PC-9 (cell line): ENCODE measurements around the gene ZFAND4. TPM values are rescaled to one million over a fixed set of nuclear protein-coding genes. Genes with fewer than 3 reads are reported as not detected.

Experiments
- BruUV-seq: library from RNA; stranded (reverse); fragments of 400-500 nt; replicated peaks from 2 replicates; lab custom pipeline; 2021; lab: Mats Ljungman, UMichigan
- CTCF ChIA-PET: fragments of 300-600 bp; sonication (Branson Sonifier 250); formaldehyde crosslinking; loops from one replicate; lab custom pipeline; 2022; ENCODE audit warnings: antibody characterized with exemption; lab: Charles Lee
- POLR2A ChIA-PET: fragments of 300-600 bp; sonication (Branson Sonifier 250); formaldehyde crosslinking; loops from one replicate; lab custom pipeline; 2022; ENCODE audit warnings: antibody characterized with exemption; ENCODE audit not compliant: unreplicated experiment; lab: Charles Lee
- DNase-seq, 2 experiments: peaks; one replicate each; pipeline versions ENCODE4 v3.0.0 to v3.0.0-alpha.2; 2015 to 2022; ENCODE audit warnings: mixed read lengths in 1 of 2
- H2AFZ ChIP-seq: fragments of 200-600 bp; sonication (generic); 2 replicates; pipeline ENCODE4 v1.8.1; 2017; ENCODE audit warnings: antibody characterized with exemption
- H3F3A ChIP-seq: fragments of 200-600 bp; sonication (generic); 2 replicates; pipeline ENCODE4 v1.8.1; 2017; ENCODE audit warnings: antibody characterized with exemption, mild to moderate bottlenecking, low read depth; ENCODE audit not compliant: insufficient read depth
- H3K27ac ChIP-seq: fragments of 200-600 bp; sonication (generic); 2 replicates; pipeline ENCODE4 v1.6.1; 2016; ENCODE audit warnings: mixed run types
- H3K27me3 ChIP-seq: fragments of 200-600 bp; sonication (generic); 2 replicates; pipeline ENCODE4 v1.6.1; 2016; ENCODE audit warnings: low read depth, mixed run types; ENCODE audit not compliant: insufficient read depth
- H3K36me3 ChIP-seq: fragments of 200-600 bp; sonication (generic); 2 replicates; pipeline ENCODE4 v1.6.1; 2016; ENCODE audit warnings: low read depth, mixed run types
- H3K4me1 ChIP-seq: fragments of 200-600 bp; sonication (generic); replicated peaks from 2 replicates; pipeline ENCODE4 v1.6.1; 2016; ENCODE audit warnings: mixed run types; ENCODE audit not compliant: insufficient read depth
- H3K4me2 ChIP-seq: fragments of 200-600 bp; sonication (generic); 2 replicates; pipeline ENCODE4 v1.6.1; 2017; ENCODE audit warnings: mixed run types
- H3K4me3 ChIP-seq: fragments of 200-600 bp; sonication (generic); 2 replicates; pipeline ENCODE4 v1.6.1; 2016; ENCODE audit warnings: mixed run types
- H3K79me2 ChIP-seq: fragments of 200-600 bp; sonication (generic); 2 replicates; pipeline ENCODE4 v1.6.1; 2017; ENCODE audit warnings: low read depth, mixed run types
- H3K9me2 ChIP-seq: fragments of 200-600 bp; sonication (generic); 2 replicates; pipeline ENCODE4 v1.8.1; 2017; ENCODE audit warnings: mild to moderate bottlenecking; ENCODE audit not compliant: insufficient read depth
- H3K9me3 ChIP-seq: fragments of 200-600 bp; sonication (generic); 2 replicates; pipeline ENCODE4 v1.8.1; 2016; ENCODE audit warnings: low read depth; ENCODE audit not compliant: insufficient read depth
- H4K20me1 ChIP-seq: fragments of 200-600 bp; sonication (generic); 2 replicates; pipeline ENCODE4 v1.8.1; 2017; ENCODE audit not compliant: insufficient read depth
- EZH2 ChIP-seq: fragments of 200-600 bp; sonication (generic); IDR thresholded peaks from 2 replicates; pipeline ENCODE4 v1.8.0; 2017; ENCODE audit warnings: antibody characterized with exemption, low read depth
- intact Hi-C: fragments of 100-400 bp; cut with micrococcal nuclease; formaldehyde crosslinking; loops from one replicate; pipeline ENCODE4 v1.10.0; 2022; ENCODE audit not compliant: unreplicated experiment
- total RNA-seq: library from RNA; stranded (reverse); gene quantifications from 2 replicates; pipeline ENCODE4 v1.2.3, GENCODE V29; 2021
- TF ChIP-seq, protein P1 (sequence below): fragments of 200-600 bp; sonication (generic); conservative IDR thresholded peaks from 2 replicates; pipeline ENCODE4 v1.6.1; 2017; ENCODE audit warnings: mixed run types, antibody characterized with exemption, mild to moderate bottlenecking, moderate library complexity

Gene ZFAND4
- total RNA-seq, 1 experiment from 2014 or later = 4.4 TPM

DNA sequence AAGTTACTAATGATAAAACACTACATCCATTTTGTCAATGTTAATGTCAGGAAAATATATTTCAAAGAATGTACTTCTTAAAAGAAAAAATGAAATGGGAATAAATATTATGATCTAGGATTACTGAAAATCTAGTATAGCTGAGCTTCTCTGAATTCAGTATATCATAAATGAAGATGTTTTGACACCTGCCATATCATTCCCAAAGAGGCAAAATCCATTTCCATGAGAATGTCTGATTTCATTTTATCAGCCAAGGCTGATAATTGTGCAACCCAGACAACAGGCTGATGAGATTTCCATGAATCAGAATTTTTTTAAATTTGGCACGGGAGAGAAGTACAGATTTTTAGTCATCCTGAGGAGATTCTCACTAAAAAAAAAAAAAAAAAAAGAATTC lies 32.5 kb downstream of the ZFAND4 start:
- Histone ChIP-seq H3K27me3 (no peaks in the 10 kb centered on the region), H3K27ac (no peak overlapping the region), H4K20me1 (no peaks in the 10 kb centered on the region), H3K36me3 (no peaks in the 10 kb centered on the region), H3K79me2 (no peaks in the 10 kb centered on the region), H3K9me3 (no peaks in the 10 kb centered on the region), H3F3A (no peaks in the 10 kb centered on the region), H3K4me1 (no peaks in the 10 kb centered on the region), H3K4me3 (no peak overlapping the region), H3K4me2 (no peak overlapping the region), H3K9me2 (no peaks in the 10 kb centered on the region), H2AFZ (no peak overlapping the region)
- ChIA-PET POLR2A (no interaction called here), CTCF (no interaction called here)
- no peak for DNase-seq
- BruUV-seq = no TSS peak
- no peak for TF ChIP-seq EZH2
- intact Hi-C loops = no loop called here

DNA sequence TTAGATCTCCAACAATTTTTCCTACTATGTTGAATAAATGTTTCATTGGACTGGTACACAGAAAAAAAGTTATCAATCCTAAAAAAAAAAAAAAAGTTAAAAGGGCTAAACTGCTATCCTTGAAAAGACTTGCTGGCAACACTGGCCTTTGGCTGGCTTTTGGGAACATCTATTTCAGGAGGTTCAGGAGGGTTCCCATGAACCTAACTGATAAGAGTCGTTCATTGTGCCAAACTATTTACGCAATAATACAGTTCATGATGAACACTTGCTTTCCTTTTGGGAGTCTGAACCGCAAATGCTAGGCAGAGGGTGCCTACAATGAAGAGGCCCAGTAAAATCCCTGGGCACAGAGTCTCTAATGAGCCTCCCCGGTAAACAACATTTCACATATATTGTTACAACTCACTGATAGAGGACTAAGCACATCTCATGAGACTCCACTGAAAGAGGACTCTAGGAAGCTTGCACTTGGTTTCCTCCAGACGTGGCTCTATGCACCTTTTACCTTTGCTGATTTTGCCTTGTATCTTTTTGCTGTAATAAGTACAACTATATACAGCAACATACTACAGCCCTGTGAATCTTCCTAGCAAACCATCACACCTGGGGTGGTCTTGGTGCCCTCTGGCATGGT lies 45.0 kb downstream of the ZFAND4 start:
- ChIA-PET CTCF (no interaction called here), POLR2A (no interaction called here)
- H3K4me2 ChIP-seq = no peak overlapping the region
- no peaks in the 10 kb centered on the region for H3K9me2 ChIP-seq
- H3K79me2 ChIP-seq = no peaks in the 10 kb centered on the region
- no peaks in the 10 kb centered on the region for H3K36me3 ChIP-seq
- no peak overlapping the region for H3K27ac ChIP-seq
- H3K27me3 ChIP-seq = no peaks in the 10 kb centered on the region
- no peaks in the 10 kb centered on the region for H3K4me1 ChIP-seq
- TF ChIP-seq, protein P1, sequence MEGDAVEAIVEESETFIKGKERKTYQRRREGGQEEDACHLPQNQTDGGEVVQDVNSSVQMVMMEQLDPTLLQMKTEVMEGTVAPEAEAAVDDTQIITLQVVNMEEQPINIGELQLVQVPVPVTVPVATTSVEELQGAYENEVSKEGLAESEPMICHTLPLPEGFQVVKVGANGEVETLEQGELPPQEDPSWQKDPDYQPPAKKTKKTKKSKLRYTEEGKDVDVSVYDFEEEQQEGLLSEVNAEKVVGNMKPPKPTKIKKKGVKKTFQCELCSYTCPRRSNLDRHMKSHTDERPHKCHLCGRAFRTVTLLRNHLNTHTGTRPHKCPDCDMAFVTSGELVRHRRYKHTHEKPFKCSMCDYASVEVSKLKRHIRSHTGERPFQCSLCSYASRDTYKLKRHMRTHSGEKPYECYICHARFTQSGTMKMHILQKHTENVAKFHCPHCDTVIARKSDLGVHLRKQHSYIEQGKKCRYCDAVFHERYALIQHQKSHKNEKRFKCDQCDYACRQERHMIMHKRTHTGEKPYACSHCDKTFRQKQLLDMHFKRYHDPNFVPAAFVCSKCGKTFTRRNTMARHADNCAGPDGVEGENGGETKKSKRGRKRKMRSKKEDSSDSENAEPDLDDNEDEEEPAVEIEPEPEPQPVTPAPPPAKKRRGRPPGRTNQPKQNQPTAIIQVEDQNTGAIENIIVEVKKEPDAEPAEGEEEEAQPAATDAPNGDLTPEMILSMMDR = no peak
- no peak for TF ChIP-seq EZH2
- DNase-seq = no peak
- no peaks in the 10 kb centered on the region for H4K20me1 ChIP-seq
- intact Hi-C loops = no loop called here
- no peaks in the 10 kb centered on the region for H3F3A ChIP-seq
- no peaks in the 10 kb centered on the region for H3K9me3 ChIP-seq
- H2AFZ ChIP-seq = no peak overlapping the region
- H3K4me3 ChIP-seq = no peak overlapping the region
- no TSS peak for BruUV-seq

DNA sequence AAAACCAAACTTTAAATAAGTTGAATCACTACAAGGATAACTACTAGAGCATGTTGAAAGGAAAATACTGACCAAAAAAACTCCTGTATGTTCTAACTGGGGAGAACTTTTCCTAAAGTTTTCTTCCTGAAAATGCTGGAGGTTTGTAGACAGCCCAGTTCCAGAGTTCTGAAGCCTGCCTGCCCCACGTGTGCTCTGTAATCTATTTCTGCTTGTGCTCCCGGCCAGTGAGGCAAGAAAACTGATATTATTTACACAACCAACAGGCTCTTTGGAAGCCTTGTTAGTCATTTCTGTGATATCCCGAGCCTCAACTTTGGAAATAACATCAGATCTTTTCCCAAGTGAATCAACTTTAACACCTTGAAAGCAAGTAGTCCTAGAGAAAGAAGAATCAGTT lies 46.7 kb downstream of the ZFAND4 start:
- no peak overlapping the region for H3K4me3 ChIP-seq
- no peak overlapping the region for H3K27ac ChIP-seq
- H3K36me3 ChIP-seq = no peaks in the 10 kb centered on the region
- H4K20me1 ChIP-seq = no peaks in the 10 kb centered on the region
- DNase-seq = no peak
- no peaks in the 10 kb centered on the region for H3K79me2 ChIP-seq
- ChIA-PET CTCF (no interaction called here), POLR2A (no interaction called here)
- H3K4me2 ChIP-seq = no peak overlapping the region
- no peaks in the 10 kb centered on the region for H3K4me1 ChIP-seq
- no peak for TF ChIP-seq EZH2
- TF ChIP-seq, protein P1 = no peak
- BruUV-seq = no TSS peak
- no peaks in the 10 kb centered on the region for H3F3A ChIP-seq
- H3K9me2 ChIP-seq = no peaks in the 10 kb centered on the region
- intact Hi-C loops = no loop called here
- no peak overlapping the region for H2AFZ ChIP-seq
- H3K27me3 ChIP-seq = no peaks in the 10 kb centered on the region
- H3K9me3 ChIP-seq = no peaks in the 10 kb centered on the region

DNA sequence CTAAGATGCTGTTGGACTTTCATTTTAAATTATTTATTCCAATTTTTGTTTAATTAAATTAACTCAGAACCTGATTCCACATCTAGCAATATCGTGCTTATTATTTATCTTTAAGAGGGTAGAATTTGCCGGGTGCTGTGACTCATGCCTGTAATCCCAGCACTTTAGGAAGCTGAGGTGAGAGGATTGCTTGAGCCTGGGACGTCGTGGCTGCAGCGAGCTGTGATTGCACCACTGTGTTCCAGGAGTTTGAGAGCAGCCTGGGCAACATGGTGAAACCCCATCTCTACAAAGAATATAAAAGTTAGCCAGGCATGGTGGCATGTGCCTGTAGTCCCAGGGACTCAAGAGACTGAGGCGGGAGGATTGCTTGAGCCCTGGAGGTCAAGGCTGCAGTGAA lies 47.8 kb downstream of the ZFAND4 start:
- ChIA-PET CTCF (no interaction called here), POLR2A (no interaction called here)
- Histone ChIP-seq H3K36me3 (no peaks in the 10 kb centered on the region), H3K27ac (no peak overlapping the region), H3K4me2 (no peak overlapping the region), H2AFZ (no peak overlapping the region), H3K4me3 (no peak overlapping the region), H3F3A (no peaks in the 10 kb centered on the region), H4K20me1 (no peaks in the 10 kb centered on the region), H3K9me3 (no peaks in the 10 kb centered on the region), H3K27me3 (no peaks in the 10 kb centered on the region), H3K9me2 (no peaks in the 10 kb centered on the region), H3K79me2 (no peaks in the 10 kb centered on the region), H3K4me1 (no peaks in the 10 kb centered on the region)
- no TSS peak for BruUV-seq
- no peak for DNase-seq
- intact Hi-C loops = no loop called here
- no peak for TF ChIP-seq EZH2
